ENCODE measurements around the gene AP4E1. TPM values are rescaled to one million over a fixed set of nuclear protein-coding genes. Genes with fewer than 3 reads are reported as not detected.
"Not testable (repeated sequence)": the region's sequence is repeated elsewhere in the genome, so short reads cannot be mapped to it uniquely, and the experiment has no call there.

The AP4E1 gene
- total and polyA plus RNA-seq, 2 donors: 5.9 to 6.5 TPM

GRCh38 chr15:50886139-50886467, 22.4 kb upstream of the AP4E1 start:
- no peaks in the 10 kb centered on the region for H3K9me3 ChIP-seq (ENCODE audit: control insufficient read depth in 2 of 2, insufficient read depth in 1 of 2, low read length in 1 of 2)
- H3K27me3 ChIP-seq (ENCODE audit: control insufficient read depth in 2 of 2, insufficient read depth in 1 of 2, low read length in 1 of 2): no peaks in the 10 kb centered on the region
- DNase-seq (ENCODE audit: low read depth in 6 of 9, low spot score in 9 of 9): no peak
- H3K27ac ChIP-seq (ENCODE audit: low read depth in 1 of 2, low read length in 1 of 2): no peak overlapping the region
- H3K4me1 ChIP-seq (ENCODE audit: control insufficient read depth in 2 of 2, insufficient read depth in 2 of 2, low read length in 2 of 2): no peaks in the 10 kb centered on the region
- H3K4me3 ChIP-seq (ENCODE audit: low read length in 2 of 2): no peak overlapping the region
- no peaks in the 10 kb centered on the region for H3K36me3 ChIP-seq (ENCODE audit: control insufficient read depth in 2 of 2, insufficient read depth in 2 of 2, low read length in 1 of 2)

- peaks cover 0 to 3% of the 10 kb centered on the region in 2 donors for H3K9me3 ChIP-seq (ENCODE audit: control insufficient read depth in 2 of 2, insufficient read depth in 1 of 2, low read length in 1 of 2)
- H3K36me3 ChIP-seq (ENCODE audit: control insufficient read depth in 2 of 2, insufficient read depth in 2 of 2, low read length in 1 of 2): no peaks in the 10 kb centered on the region
- WGBS: 99% methylated on average over 2 of the region's 2 CpGs
- DNase-seq (ENCODE audit: low read depth in 6 of 9, low spot score in 9 of 9): no peak
- no peak overlapping the region for H3K4me3 ChIP-seq (ENCODE audit: low read length in 2 of 2)
- H3K4me1 ChIP-seq (ENCODE audit: control insufficient read depth in 2 of 2, insufficient read depth in 2 of 2, low read length in 2 of 2): no peaks in the 10 kb centered on the region
- H3K27ac ChIP-seq (ENCODE audit: low read depth in 1 of 2, low read length in 1 of 2): no peak overlapping the region
- no peaks in the 10 kb centered on the region for H3K27me3 ChIP-seq (ENCODE audit: control insufficient read depth in 2 of 2, insufficient read depth in 1 of 2, low read length in 1 of 2)
These were observed 21.7 kb upstream of the AP4E1 start for GRCh38 chr15:50886611-50887345.

GRCh38 chr15:50888054-50888453, 20.4 kb upstream of the AP4E1 start:
- WGBS: 97% methylated on average over 3 of the region's 3 CpGs

GRCh38 chr15:50889589-50889988, 18.9 kb upstream of the AP4E1 start:
- 98% methylated on average over 9 of the region's 9 CpGs for whole genome bisulfite sequencing

More at GRCh38 chr15:50888054-50888453, 20.4 kb upstream of the AP4E1 start:
- H3K4me1 ChIP-seq (ENCODE audit: control insufficient read depth in 2 of 2, insufficient read depth in 2 of 2, low read length in 2 of 2): no peaks in the 10 kb centered on the region
- H3K4me3 ChIP-seq (ENCODE audit: low read length in 2 of 2): no peak overlapping the region
- peaks cover 0 to 3% of the 10 kb centered on the region in 2 donors for H3K9me3 ChIP-seq (ENCODE audit: control insufficient read depth in 2 of 2, insufficient read depth in 1 of 2, low read length in 1 of 2)
- no peak for DNase-seq (ENCODE audit: low read depth in 6 of 9, low spot score in 9 of 9)
- H3K27ac ChIP-seq (ENCODE audit: low read depth in 1 of 2, low read length in 1 of 2): no peak overlapping the region
- H3K36me3 ChIP-seq (ENCODE audit: control insufficient read depth in 2 of 2, insufficient read depth in 2 of 2, low read length in 1 of 2): no peaks in the 10 kb centered on the region
- no peaks in the 10 kb centered on the region for H3K27me3 ChIP-seq (ENCODE audit: control insufficient read depth in 2 of 2, insufficient read depth in 1 of 2, low read length in 1 of 2)

GRCh38 chr15:50890751-50891150, 17.7 kb upstream of the AP4E1 start:
- H3K4me3 ChIP-seq (ENCODE audit: low read length in 2 of 2): no peak overlapping the region
- WGBS: 98% methylated on average over 5 of the region's 5 CpGs

More at GRCh38 chr15:50889589-50889988, 18.9 kb upstream of the AP4E1 start:
- DNase-seq (ENCODE audit: low read depth in 6 of 9, low spot score in 9 of 9): no peak
- Histone ChIP-seq H3K4me3 (ENCODE audit: low read length in 2 of 2) (no peak overlapping the region), H3K9me3 (ENCODE audit: control insufficient read depth in 2 of 2, insufficient read depth in 1 of 2, low read length in 1 of 2) (peaks cover 1 to 8% of the 10 kb centered on the region in 2 donors), H3K4me1 (ENCODE audit: control insufficient read depth in 2 of 2, insufficient read depth in 2 of 2, low read length in 2 of 2) (no peaks in the 10 kb centered on the region), H3K27ac (ENCODE audit: low read depth in 1 of 2, low read length in 1 of 2) (no peak overlapping the region), H3K27me3 (ENCODE audit: control insufficient read depth in 2 of 2, insufficient read depth in 1 of 2, low read length in 1 of 2) (no peaks in the 10 kb centered on the region), H3K36me3 (ENCODE audit: control insufficient read depth in 2 of 2, insufficient read depth in 2 of 2, low read length in 1 of 2) (no peaks in the 10 kb centered on the region)

GRCh38 chr15:50891159-50891558, 17.3 kb upstream of the AP4E1 start:
- Histone ChIP-seq H3K4me3 (ENCODE audit: low read length in 2 of 2) (no peak overlapping the region), H3K36me3 (ENCODE audit: control insufficient read depth in 2 of 2, insufficient read depth in 2 of 2, low read length in 1 of 2) (no peaks in the 10 kb centered on the region), H3K4me1 (ENCODE audit: control insufficient read depth in 2 of 2, insufficient read depth in 2 of 2, low read length in 2 of 2) (no peaks in the 10 kb centered on the region), H3K9me3 (ENCODE audit: control insufficient read depth in 2 of 2, insufficient read depth in 1 of 2, low read length in 1 of 2) (peaks cover 1 to 8% of the 10 kb centered on the region in 2 donors), H3K27me3 (ENCODE audit: control insufficient read depth in 2 of 2, insufficient read depth in 1 of 2, low read length in 1 of 2) (no peaks in the 10 kb centered on the region), H3K27ac (ENCODE audit: low read depth in 1 of 2, low read length in 1 of 2) (no peak overlapping the region)
- 100% methylated on average over 1 of the region's 1 CpG for WGBS
- DNase-seq (ENCODE audit: low read depth in 6 of 9, low spot score in 9 of 9): no peak

More at GRCh38 chr15:50890751-50891150, 17.7 kb upstream of the AP4E1 start:
- Histone ChIP-seq H3K9me3 (ENCODE audit: control insufficient read depth in 2 of 2, insufficient read depth in 1 of 2, low read length in 1 of 2) (peaks cover 1 to 8% of the 10 kb centered on the region in 2 donors), H3K4me1 (ENCODE audit: control insufficient read depth in 2 of 2, insufficient read depth in 2 of 2, low read length in 2 of 2) (no peaks in the 10 kb centered on the region), H3K27ac (ENCODE audit: low read depth in 1 of 2, low read length in 1 of 2) (no peak overlapping the region), H3K27me3 (ENCODE audit: control insufficient read depth in 2 of 2, insufficient read depth in 1 of 2, low read length in 1 of 2) (no peaks in the 10 kb centered on the region), H3K36me3 (ENCODE audit: control insufficient read depth in 2 of 2, insufficient read depth in 2 of 2, low read length in 1 of 2) (no peaks in the 10 kb centered on the region)
- DNase-seq (ENCODE audit: low read depth in 6 of 9, low spot score in 9 of 9): no peak

- Histone ChIP-seq H3K27ac (ENCODE audit: low read depth in 1 of 2, low read length in 1 of 2) (no peak overlapping the region), H3K36me3 (ENCODE audit: control insufficient read depth in 2 of 2, insufficient read depth in 2 of 2, low read length in 1 of 2) (no peaks in the 10 kb centered on the region), H3K4me1 (ENCODE audit: control insufficient read depth in 2 of 2, insufficient read depth in 2 of 2, low read length in 2 of 2) (no peaks in the 10 kb centered on the region), H3K9me3 (ENCODE audit: control insufficient read depth in 2 of 2, insufficient read depth in 1 of 2, low read length in 1 of 2) (peaks cover 1 to 8% of the 10 kb centered on the region in 2 donors), H3K27me3 (ENCODE audit: control insufficient read depth in 2 of 2, insufficient read depth in 1 of 2, low read length in 1 of 2) (no peaks in the 10 kb centered on the region), H3K4me3 (ENCODE audit: low read length in 2 of 2) (no peak overlapping the region)
- DNase-seq (ENCODE audit: low read depth in 6 of 9, low spot score in 9 of 9): no peak
- WGBS: 95% methylated on average over 3 of the region's 3 CpGs
These were observed 14.5 kb upstream of the AP4E1 start for GRCh38 chr15:50893976-50894375.

GRCh38 chr15:50901390-50901789, 7.1 kb upstream of the AP4E1 start:
- H3K27me3 ChIP-seq (ENCODE audit: control insufficient read depth in 2 of 2, insufficient read depth in 1 of 2, low read length in 1 of 2); H3K27ac ChIP-seq (ENCODE audit: low read depth in 1 of 2, low read length in 1 of 2); DNase-seq (ENCODE audit: low read depth in 6 of 9, low spot score in 9 of 9); H3K4me1 ChIP-seq (ENCODE audit: control insufficient read depth in 2 of 2, insufficient read depth in 2 of 2, low read length in 2 of 2); H3K4me3 ChIP-seq (ENCODE audit: low read length in 2 of 2); H3K36me3 ChIP-seq (ENCODE audit: control insufficient read depth in 2 of 2, insufficient read depth in 2 of 2, low read length in 1 of 2); H3K9me3 ChIP-seq (ENCODE audit: control insufficient read depth in 2 of 2, insufficient read depth in 1 of 2, low read length in 1 of 2): not testable (repeated sequence)
- WGBS: 97% methylated on average over 8 of the region's 8 CpGs

- DNase-seq (ENCODE audit: low read depth in 6 of 9, low spot score in 9 of 9): no peak
- H3K4me3 ChIP-seq (ENCODE audit: low read length in 2 of 2): no peak overlapping the region
- no peaks in the 10 kb centered on the region for H3K27me3 ChIP-seq (ENCODE audit: control insufficient read depth in 2 of 2, insufficient read depth in 1 of 2, low read length in 1 of 2)
- peaks cover 7% of the 10 kb centered on the region in 2 donors for H3K4me1 ChIP-seq (ENCODE audit: control insufficient read depth in 2 of 2, insufficient read depth in 2 of 2, low read length in 2 of 2)
- peaks cover 0 to 2% of the 10 kb centered on the region in 2 donors for H3K36me3 ChIP-seq (ENCODE audit: control insufficient read depth in 2 of 2, insufficient read depth in 2 of 2, low read length in 1 of 2)
- no peak overlapping the region for H3K27ac ChIP-seq (ENCODE audit: low read depth in 1 of 2, low read length in 1 of 2)
- H3K9me3 ChIP-seq (ENCODE audit: control insufficient read depth in 2 of 2, insufficient read depth in 1 of 2, low read length in 1 of 2): no peaks in the 10 kb centered on the region
These were observed 4.3 kb upstream of the AP4E1 start for GRCh38 chr15:50904211-50904610.

Data from thymus (tissue), 11 donors.